ENCODE data around the gene ATAD3C.
"Not testable (repeated sequence)": the region's sequence is repeated elsewhere in the genome, so short reads cannot be mapped to it uniquely, and the experiment has no call there.

ATAD3C gene

GRCh38 chr1:1451696-1452364 lies 2.3 kb downstream of the ATAD3C start:
- Mint-ChIP-seq H3K27ac (no peak overlapping the region), H3K4me3 (no peak overlapping the region), H3K36me3 (ENCODE audit: low read depth) (no peaks in the 10 kb centered on the region), H3K9me3 (no peaks in the 10 kb centered on the region), H3K4me1 (peaks cover 6% of the 10 kb centered on the region), H3K27me3 (ENCODE audit: low read depth, poor library complexity) (peaks cover 7% of the 10 kb centered on the region)
- TF ChIP-seq CTCF (IDR thresholded peaks at IDR 0.05) = no peak
- DNase-seq = no peak

DNA sequence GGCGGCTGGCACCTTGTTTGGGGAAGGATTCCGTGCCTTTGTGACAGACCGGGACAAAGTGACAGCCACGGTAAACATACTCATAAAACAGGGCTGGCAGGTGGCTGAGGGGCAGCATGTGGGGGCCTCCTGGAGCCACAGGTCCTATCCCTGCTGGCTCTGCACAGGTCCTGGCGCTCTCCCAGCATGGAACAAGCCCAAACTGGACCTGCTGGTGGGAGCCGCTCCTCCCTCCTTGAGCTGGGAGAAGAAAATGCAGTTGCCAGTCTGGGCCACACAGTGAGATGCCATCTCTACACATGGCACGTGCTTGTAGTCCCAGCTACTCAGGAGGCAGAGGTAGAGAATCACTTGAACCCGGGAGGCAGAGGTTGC lies 2.9 kb downstream of the ATAD3C start:
- not testable (repeated sequence) for H3K36me3 Mint-ChIP-seq (ENCODE audit: low read depth); H3K27ac Mint-ChIP-seq; H3K4me3 Mint-ChIP-seq; DNase-seq; H3K9me3 Mint-ChIP-seq; H3K27me3 Mint-ChIP-seq (ENCODE audit: low read depth, poor library complexity); H3K4me1 Mint-ChIP-seq

GRCh38 chr1:1452882-1453281 lies 3.4 kb downstream of the ATAD3C start:
- Mint-ChIP-seq H3K4me1 (peaks cover 6% of the 10 kb centered on the region), H3K36me3 (ENCODE audit: low read depth) (no peaks in the 10 kb centered on the region), H3K27me3 (ENCODE audit: low read depth, poor library complexity) (peaks cover 7% of the 10 kb centered on the region), H3K27ac (no peak overlapping the region), H3K4me3 (no peak overlapping the region), H3K9me3 (no peaks in the 10 kb centered on the region)
- no peak for TF ChIP-seq CTCF (IDR thresholded peaks at IDR 0.05)
- DNase-seq = no peak

DNA sequence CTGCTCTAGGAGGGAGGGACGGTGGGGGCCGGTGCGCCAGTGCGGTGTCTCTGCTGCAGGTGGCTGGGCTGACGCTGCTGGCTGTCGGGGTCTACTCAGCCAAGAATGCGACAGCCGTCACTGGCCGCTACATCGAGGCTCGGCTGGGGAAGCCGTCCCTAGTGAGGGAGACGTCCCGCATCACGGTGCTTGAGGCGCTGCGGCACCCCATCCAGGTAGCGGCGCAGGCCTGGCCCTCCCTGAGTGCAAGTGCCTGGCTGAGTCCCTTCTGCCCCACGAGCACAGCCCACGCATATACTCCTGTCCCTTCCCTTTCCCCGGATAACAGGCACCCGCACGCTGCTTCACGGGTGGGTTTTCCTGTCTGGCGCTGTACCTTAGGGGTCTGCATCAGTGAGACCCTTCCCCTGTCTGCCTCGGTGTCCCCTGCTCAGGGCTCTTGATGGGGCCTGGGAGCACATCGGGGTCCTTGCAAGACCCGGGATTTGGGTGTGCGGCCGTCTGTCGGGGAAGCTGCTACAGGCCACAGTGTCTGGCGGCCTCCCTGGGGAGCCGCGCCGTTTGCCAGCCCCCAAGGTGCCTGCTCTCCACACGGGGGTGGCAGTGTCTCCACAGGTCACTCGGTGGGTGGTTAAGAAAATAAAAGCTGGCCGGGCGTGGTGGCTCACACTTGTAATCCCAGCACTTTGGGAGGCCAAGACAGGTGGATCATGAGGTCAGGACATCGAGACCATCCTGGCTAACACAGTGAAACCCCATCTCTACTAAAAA lies 5.0 kb downstream of the ATAD3C start:
- not testable (repeated sequence) for H3K27me3 Mint-ChIP-seq (ENCODE audit: low read depth, poor library complexity); H3K4me1 Mint-ChIP-seq

GRCh38 chr1:1455366-1455884 lies 5.9 kb downstream of the ATAD3C start:
- Mint-ChIP-seq H3K27me3 (ENCODE audit: low read depth, poor library complexity) (no peaks in the 10 kb centered on the region), H3K36me3 (ENCODE audit: low read depth) (no peaks in the 10 kb centered on the region), H3K4me1 (no peaks in the 10 kb centered on the region), H3K9me3 (no peaks in the 10 kb centered on the region), H3K4me3 (no peak overlapping the region), H3K27ac (no peak overlapping the region)
- DNase-seq = no peak
- no peak for TF ChIP-seq CTCF (IDR thresholded peaks at IDR 0.05)

More for the DNA sequence above, 5.0 kb downstream of the ATAD3C start:
- not testable (repeated sequence) for H3K9me3 Mint-ChIP-seq; H3K27ac Mint-ChIP-seq; H3K4me3 Mint-ChIP-seq; H3K36me3 Mint-ChIP-seq (ENCODE audit: low read depth); DNase-seq

- H3K4me3 Mint-ChIP-seq; H3K27ac Mint-ChIP-seq; H3K27me3 Mint-ChIP-seq (ENCODE audit: low read depth, poor library complexity); H3K4me1 Mint-ChIP-seq; DNase-seq; H3K9me3 Mint-ChIP-seq; H3K36me3 Mint-ChIP-seq (ENCODE audit: low read depth): not testable (repeated sequence)
Measured at GRCh38 chr1:1455934-1456333, 6.4 kb downstream of the ATAD3C start.

DNA sequence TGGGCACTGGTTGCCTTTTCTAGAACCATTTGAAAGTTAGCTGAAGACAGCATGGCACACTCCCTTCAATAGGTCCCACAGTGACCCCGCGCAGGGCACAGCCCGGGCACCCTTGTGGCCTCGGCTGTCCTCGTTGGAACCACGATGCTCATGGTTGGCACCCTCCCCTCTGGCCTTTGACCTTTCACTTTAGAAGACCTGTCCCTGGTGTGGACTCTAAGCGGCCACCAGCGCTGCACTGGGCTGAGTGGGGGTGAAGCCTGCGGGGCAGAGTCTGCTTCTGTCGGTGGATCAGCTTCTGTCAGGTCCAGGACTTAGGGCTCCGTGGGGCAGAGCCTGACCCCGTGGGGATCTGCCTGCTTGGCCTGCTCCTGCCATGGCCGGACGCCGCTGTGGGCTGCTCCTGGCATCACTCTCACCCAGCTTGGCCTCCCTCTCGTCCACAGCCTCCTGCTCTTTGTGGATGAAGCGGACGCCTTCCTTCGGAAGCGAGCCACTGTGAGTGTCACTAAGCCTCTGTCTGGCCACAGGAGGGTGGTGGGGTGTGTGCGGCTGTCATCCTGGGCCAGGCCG lies 7.3 kb downstream of the ATAD3C start:
- H3K4me1 Mint-ChIP-seq; DNase-seq; H3K4me3 Mint-ChIP-seq; H3K36me3 Mint-ChIP-seq (ENCODE audit: low read depth); H3K27me3 Mint-ChIP-seq (ENCODE audit: low read depth, poor library complexity); H3K9me3 Mint-ChIP-seq; H3K27ac Mint-ChIP-seq: not testable (repeated sequence)

- H3K27ac Mint-ChIP-seq; H3K4me1 Mint-ChIP-seq; H3K9me3 Mint-ChIP-seq; H3K27me3 Mint-ChIP-seq (ENCODE audit: low read depth, poor library complexity); DNase-seq; H3K36me3 Mint-ChIP-seq (ENCODE audit: low read depth); H3K4me3 Mint-ChIP-seq: not testable (repeated sequence)
Measured at GRCh38 chr1:1459156-1459555, 9.7 kb downstream of the ATAD3C start.

DNA sequence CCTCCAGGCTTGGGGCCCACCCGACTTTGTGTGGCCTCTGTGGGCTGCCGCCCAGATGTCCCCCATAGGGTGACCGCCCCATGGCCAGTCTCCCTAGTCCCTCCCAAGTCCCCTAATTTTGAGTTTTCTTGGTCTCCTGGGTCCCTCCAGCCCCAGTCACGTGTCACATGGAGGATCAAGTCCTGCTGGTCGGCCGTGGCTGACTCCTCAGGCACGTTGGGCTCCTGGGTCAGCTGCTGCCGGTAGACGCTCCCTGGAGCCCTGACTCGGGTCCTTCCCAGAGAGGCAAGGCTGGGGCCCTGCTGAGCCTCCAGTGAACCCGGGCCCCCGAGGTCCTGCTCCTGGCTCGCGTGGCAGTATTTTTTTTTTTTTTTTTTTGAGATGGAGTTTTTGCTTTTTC lies 10.2 kb downstream of the ATAD3C start:
- H3K36me3 Mint-ChIP-seq (ENCODE audit: low read depth); H3K9me3 Mint-ChIP-seq; H3K27me3 Mint-ChIP-seq (ENCODE audit: low read depth, poor library complexity); H3K27ac Mint-ChIP-seq; H3K4me3 Mint-ChIP-seq; H3K4me1 Mint-ChIP-seq; DNase-seq: not testable (repeated sequence)
